Measurements from ENCODE around the gene YPEL2. TPM values are rescaled to one million over a fixed set of nuclear protein-coding genes. Genes with fewer than 3 reads are reported as not detected.
A peak's percentile ranks its signal among the peaks of the same experiment; 100 is the strongest.

YPEL2 gene
- total and polyA plus RNA-seq, 8 donors = 13.8 to 23.6 (median 19.3) TPM

DNA sequence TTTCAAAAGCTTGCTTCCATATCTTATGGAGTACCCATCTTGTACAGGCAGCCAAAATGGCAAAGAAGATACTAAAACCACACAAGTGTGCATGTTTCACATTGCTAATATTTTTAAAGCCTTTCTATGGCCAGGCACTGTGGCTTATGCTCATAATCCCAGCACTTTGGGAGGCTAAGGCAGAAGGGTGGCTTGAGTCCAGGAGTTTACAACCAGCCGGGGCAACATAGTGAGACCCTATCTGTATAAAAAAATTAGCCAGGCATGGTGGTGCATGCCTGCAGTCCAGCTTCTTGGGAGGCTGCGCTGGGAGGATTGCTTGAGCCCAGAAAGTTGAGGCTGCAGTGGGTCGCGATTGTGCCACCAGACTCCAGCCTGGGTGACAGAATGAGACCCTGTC, 71.3 kb downstream of the YPEL2 start:
- H3K36me3 ChIP-seq = peaks cover 0 to 27% of the 10 kb centered on the region in 2 donors
- TF ChIP-seq, protein P1, sequence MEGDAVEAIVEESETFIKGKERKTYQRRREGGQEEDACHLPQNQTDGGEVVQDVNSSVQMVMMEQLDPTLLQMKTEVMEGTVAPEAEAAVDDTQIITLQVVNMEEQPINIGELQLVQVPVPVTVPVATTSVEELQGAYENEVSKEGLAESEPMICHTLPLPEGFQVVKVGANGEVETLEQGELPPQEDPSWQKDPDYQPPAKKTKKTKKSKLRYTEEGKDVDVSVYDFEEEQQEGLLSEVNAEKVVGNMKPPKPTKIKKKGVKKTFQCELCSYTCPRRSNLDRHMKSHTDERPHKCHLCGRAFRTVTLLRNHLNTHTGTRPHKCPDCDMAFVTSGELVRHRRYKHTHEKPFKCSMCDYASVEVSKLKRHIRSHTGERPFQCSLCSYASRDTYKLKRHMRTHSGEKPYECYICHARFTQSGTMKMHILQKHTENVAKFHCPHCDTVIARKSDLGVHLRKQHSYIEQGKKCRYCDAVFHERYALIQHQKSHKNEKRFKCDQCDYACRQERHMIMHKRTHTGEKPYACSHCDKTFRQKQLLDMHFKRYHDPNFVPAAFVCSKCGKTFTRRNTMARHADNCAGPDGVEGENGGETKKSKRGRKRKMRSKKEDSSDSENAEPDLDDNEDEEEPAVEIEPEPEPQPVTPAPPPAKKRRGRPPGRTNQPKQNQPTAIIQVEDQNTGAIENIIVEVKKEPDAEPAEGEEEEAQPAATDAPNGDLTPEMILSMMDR (IDR thresholded peaks at IDR 0.05) = no peak
- no peak for ATAC-seq

DNA sequence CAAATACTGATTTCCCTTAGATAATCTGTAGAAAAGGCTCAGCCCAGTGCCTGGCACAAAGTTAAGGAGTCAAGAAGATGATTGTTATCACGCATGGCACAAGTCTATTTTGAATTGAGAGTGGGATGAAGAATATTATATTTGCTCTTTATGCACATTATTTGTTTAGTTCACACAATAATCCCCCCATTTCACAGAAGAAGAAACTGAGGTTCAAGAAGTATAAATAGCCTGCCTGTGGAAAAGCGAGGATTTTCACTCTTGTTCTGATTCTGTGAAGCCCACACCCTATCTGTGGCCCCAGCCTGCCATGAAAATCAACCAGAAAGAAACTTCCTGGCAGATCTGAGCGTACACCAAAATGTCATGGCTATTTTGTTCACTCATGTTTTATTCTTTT, 73.0 kb downstream of the YPEL2 start:
- Histone ChIP-seq H3K4me1 (no peaks in the 10 kb centered on the region), H3K27ac (no peak overlapping the region), H3K4me3 (no peak overlapping the region), H3K36me3 (peaks cover 0 to 11% of the 10 kb centered on the region in 2 donors), H3K9me3 (peaks cover 0 to under 1% of the 10 kb centered on the region in 2 donors), H3K27me3 (no peaks in the 10 kb centered on the region)
- TF ChIP-seq, protein P1 (IDR thresholded peaks at IDR 0.05) = no peak
- ATAC-seq (no peak), DNase-seq (no peak)
- intact Hi-C loops (cut with DNase I) = no loop called here

More for the DNA sequence above, 71.3 kb downstream of the YPEL2 start:
- Histone ChIP-seq H3K27me3 (no peaks in the 10 kb centered on the region), H3K27ac (no peak overlapping the region), H3K9me3 (no peaks in the 10 kb centered on the region), H3K4me3 (no peak overlapping the region), H3K4me1 (no peaks in the 10 kb centered on the region)
- DNase-seq = no peak
- intact Hi-C loops (cut with DNase I) = no loop called here

DNA sequence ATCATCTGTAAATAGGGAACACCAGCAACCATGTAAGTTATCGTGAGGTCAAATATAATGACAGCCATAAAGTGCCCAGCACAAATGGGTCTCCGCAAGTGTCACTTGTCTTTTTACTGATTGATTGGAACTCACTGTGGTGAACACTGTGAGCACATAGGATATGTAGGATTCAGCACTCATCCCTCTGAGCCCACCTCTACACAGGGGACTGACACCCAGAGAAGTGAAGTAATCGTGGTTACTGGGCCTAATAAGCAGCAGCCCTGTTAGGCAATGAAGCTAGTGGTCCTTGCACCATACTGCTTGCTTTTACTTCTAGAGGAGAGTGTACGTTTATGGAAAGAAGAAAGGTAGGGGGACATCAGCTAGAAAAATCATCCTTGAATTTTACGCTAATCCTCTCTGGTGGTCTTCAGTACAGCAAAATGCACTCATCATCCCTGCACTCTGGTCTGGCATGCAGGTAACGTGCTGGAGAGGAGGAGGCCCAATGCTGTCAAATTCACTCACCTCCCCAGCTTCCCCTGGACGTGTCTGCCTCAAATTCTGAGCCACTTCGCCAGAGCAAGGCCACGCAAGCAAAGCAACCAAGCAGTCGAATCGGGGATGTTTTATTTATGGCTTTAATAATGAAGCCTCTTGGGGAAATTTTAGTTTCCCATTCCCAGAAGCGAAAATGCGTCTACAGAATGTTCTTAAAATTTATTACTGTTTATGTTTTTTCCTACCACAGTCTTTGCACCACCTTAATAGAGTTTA, 74.7 kb downstream of the YPEL2 start:
- ATAC-seq (no peak), DNase-seq (no peak)
- no peak overlapping the region for H3K27ac ChIP-seq
- TF ChIP-seq, protein P1 (IDR thresholded peaks at IDR 0.05) = no peak
- H3K4me3 ChIP-seq = no peak overlapping the region
- H3K9me3 ChIP-seq = peaks cover 0 to 9% of the 10 kb centered on the region in 2 donors
- intact Hi-C loops (cut with DNase I) = no loop called here
- H3K4me1 ChIP-seq = no peaks in the 10 kb centered on the region
- H3K27me3 ChIP-seq = no peaks in the 10 kb centered on the region
- H3K36me3 ChIP-seq = peaks cover 0 to 6% of the 10 kb centered on the region in 2 donors

DNA sequence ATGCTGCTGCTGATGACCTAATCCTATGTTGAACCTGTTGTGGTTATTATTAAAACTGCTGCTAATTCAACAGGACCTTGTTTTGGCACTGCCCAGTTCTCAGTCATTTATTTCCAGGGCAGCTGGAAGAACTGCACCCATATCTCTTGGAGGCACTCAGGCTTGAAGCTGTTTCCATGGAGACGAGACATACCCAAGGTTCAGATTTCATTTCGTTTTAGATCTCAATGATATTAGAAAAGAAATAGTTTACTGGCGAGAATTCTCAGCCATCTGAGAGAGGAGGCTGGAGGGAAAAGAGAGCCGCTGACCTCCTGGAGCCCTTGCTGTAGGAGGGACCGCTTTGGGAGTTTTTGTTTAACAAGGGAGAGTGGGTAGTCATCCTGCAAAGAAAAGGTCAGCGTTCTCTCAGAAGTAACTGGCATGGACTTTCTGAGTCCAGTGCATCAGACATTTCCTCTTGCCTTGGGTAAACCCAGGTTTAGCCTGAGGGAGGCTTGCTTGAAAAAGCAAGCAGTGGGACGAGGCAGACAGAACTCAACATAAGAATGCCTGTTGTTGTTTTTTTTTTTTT, 75.4 kb downstream of the YPEL2 start:
- peaks cover 0 to 6% of the 10 kb centered on the region in 2 donors for H3K36me3 ChIP-seq
- TF ChIP-seq, protein P1 (IDR thresholded peaks at IDR 0.05) = no peak
- intact Hi-C loops (cut with DNase I) = no loop called here
- H3K4me1 ChIP-seq = no peaks in the 10 kb centered on the region
- DNase-seq (peak in 1 of 4 donors; percentile 39), ATAC-seq (peak; percentile 71)
- H3K27me3 ChIP-seq = no peaks in the 10 kb centered on the region
- H3K4me3 ChIP-seq = no peak overlapping the region
- peaks cover 0 to 9% of the 10 kb centered on the region in 2 donors for H3K9me3 ChIP-seq
- no peak overlapping the region for H3K27ac ChIP-seq

DNA sequence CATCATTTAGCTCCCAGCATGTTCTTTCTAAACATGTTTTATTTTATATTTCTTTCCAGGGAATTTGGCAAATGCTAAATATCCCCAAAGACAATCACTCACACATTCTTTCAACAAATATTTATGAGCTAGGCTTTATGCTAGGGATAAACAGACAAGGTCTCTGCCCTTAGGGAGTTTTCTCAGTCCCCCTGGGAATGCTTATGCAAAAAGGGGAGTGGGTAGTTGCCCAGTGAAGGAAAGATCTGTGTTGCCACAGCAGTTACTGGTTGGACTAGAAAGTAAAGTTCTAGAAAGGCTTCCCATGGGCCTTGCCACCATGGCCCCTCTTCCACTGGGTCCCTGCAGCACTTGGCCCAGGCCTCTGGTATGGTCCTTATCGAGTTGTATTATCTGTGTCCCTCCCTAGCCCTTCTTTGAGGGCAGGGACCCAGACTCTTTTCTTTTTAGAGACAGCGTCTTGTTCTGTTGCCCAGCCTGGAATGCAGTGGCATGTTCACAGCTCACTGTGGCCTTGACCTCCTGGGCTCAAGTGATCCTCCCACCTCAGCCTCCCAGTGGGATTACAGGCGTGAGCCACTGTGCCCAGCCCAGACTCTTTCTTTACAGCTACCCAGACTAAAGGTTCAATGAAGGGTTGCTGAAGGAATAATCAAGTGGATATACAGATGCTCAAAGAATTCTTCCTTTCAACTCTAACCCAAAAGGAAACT, 78.0 kb downstream of the YPEL2 start:
- DNase-seq = no peak
- Histone ChIP-seq H3K4me3 (no peak overlapping the region), H3K4me1 (peaks cover 0 to 4% of the 10 kb centered on the region in 2 donors), H3K9me3 (peaks cover 0 to 9% of the 10 kb centered on the region in 2 donors), H3K27ac (no peak overlapping the region), H3K36me3 (no peaks in the 10 kb centered on the region), H3K27me3 (no peaks in the 10 kb centered on the region)
- TF ChIP-seq, protein P1 (IDR thresholded peaks at IDR 0.05) = no peak
- no peak for ATAC-seq
- intact Hi-C loops (cut with DNase I) = no loop called here

Measured in left lung (tissue), 10 donors.